Parathyroid adenoma (tissue), 2 donors: ENCODE measurements around the gene RMND5A.
"Not testable (repeated sequence)": the region's sequence is repeated elsewhere in the genome, so short reads cannot be mapped to it uniquely, and the experiment has no call there.

Experiments used
- H2AFZ ChIP-seq: fragments of 300-600 bp; sonication (generic); one replicate; pipeline ENCODE4 v1.7.0; 2017; ENCODE audit warnings: antibody characterized with exemption, mild to moderate bottlenecking
- H3K27ac ChIP-seq: fragments of 300-600 bp; sonication (generic); one replicate; pipeline ENCODE4 v1.7.0; 2017
- H3K27me3 ChIP-seq: fragments of 300-600 bp; sonication (generic); one replicate; pipeline ENCODE4 v1.7.0; 2017; ENCODE audit warnings: low read length; ENCODE audit not compliant: control insufficient read depth, insufficient read depth
- H3K36me3 ChIP-seq: fragments of 300-600 bp; sonication (generic); one replicate; pipeline ENCODE4 v1.7.0; 2017; ENCODE audit warnings: low read length; ENCODE audit not compliant: control insufficient read depth, insufficient read depth
- H3K4me1 ChIP-seq: fragments of 300-600 bp; sonication (generic); one replicate; pipeline ENCODE4 v1.7.0; 2017; ENCODE audit warnings: control low read depth
- H3K4me2 ChIP-seq: fragments of 300-600 bp; sonication (generic); one replicate; pipeline ENCODE4 v1.7.0; 2017; ENCODE audit warnings: low read length
- H3K4me3 ChIP-seq: fragments of 300-600 bp; sonication (generic); one replicate; pipeline ENCODE4 v1.7.0; 2017; ENCODE audit warnings: low read depth, low read length
- H3K79me2 ChIP-seq: fragments of 300-600 bp; sonication (generic); one replicate; pipeline ENCODE4 v1.7.0; 2017; ENCODE audit warnings: control low read depth
- H3K9ac ChIP-seq: fragments of 300-600 bp; sonication (generic); one replicate; pipeline ENCODE4 v1.7.0; 2017; ENCODE audit warnings: mild to moderate bottlenecking
- H3K9me3 ChIP-seq: fragments of 300-600 bp; sonication (generic); one replicate; pipeline ENCODE4 v1.7.0; 2017; ENCODE audit warnings: low read length; ENCODE audit not compliant: control insufficient read depth
- CTCF ChIP-seq: fragments of 300-600 bp; sonication (generic); IDR thresholded peaks from one replicate; pipeline ENCODE4 v1.7.0; 2017; ENCODE audit warnings: antibody characterized with exemption, mild to moderate bottlenecking
- donor health status: primary hyperparathyroidism.

The RMND5A gene

DNA sequence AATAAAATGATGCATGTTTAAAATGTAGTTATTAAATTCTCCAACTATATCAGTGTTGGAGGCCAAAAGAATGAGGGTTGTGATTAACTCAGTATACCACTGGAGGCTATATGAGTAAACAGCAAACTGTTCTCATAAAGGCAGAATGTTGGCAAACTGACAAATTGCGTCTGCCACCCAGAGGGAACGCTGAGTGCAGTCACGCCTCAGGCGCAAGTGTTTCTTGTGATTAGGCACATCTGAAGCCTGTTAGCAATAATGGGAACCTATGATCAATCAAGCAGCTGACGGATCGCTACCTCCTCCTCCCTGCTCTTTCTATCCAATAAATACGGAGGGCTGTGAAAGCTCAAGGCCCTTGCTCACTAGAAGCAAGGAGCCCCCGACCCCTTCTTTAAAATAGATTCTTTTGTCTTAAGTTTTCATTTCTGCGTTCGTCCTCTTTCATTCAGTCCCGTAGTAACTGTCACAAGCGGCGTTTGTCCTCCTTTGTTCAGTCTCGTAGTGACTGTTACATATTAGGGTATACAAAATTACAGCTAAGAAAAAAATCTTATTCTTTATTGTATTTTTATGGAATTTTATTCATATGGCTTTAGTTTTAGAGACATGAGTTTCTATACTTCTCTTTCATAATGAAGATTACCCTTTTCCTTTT is 16.3 kb upstream of the RMND5A start:
- Histone ChIP-seq H3K27me3 (no peaks in the 10 kb centered on the region), H3K4me1 (no peaks in the 10 kb centered on the region), H2AFZ (no peak overlapping the region), H3K9me3 (no peaks in the 10 kb centered on the region), H3K79me2 (no peaks in the 10 kb centered on the region), H3K27ac (no peak overlapping the region), H3K4me2 (no peak overlapping the region), H3K4me3 (no peak overlapping the region), H3K36me3 (no peaks in the 10 kb centered on the region), H3K9ac (no peak overlapping the region)
- no peak for TF ChIP-seq CTCF

DNA sequence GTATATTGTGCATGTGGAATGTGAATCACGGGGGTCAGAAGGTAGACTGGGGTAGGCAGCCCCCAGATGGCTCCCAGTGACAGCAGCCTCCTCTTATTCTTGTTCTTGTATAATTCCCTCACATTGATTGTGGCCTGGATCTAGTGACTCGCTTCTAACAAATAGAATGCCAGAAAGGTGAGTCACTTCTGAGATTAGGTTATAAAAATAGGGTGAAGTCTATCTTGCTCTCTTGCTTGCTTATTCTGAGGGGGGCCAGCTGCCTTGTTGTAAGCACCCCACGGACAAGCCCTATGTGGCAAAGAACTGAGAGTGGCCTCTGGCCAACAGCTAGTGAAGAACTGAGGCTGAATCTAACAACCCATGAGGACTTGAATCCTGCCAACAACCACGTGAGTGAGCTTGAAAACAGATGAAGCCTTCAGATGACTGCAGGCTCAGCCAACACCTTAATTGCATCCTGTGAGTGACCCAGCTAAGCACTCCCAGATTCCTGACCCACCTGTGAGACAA is 15.6 kb upstream of the RMND5A start:
- Histone ChIP-seq H3K9ac (no peak overlapping the region), H3K4me1 (no peaks in the 10 kb centered on the region), H3K27ac (no peak overlapping the region), H3K9me3 (no peaks in the 10 kb centered on the region), H3K79me2 (no peaks in the 10 kb centered on the region), H3K27me3 (no peaks in the 10 kb centered on the region), H3K4me2 (no peak overlapping the region), H3K4me3 (no peak overlapping the region), H3K36me3 (no peaks in the 10 kb centered on the region), H2AFZ (no peak overlapping the region)
- TF ChIP-seq CTCF: no peak

DNA sequence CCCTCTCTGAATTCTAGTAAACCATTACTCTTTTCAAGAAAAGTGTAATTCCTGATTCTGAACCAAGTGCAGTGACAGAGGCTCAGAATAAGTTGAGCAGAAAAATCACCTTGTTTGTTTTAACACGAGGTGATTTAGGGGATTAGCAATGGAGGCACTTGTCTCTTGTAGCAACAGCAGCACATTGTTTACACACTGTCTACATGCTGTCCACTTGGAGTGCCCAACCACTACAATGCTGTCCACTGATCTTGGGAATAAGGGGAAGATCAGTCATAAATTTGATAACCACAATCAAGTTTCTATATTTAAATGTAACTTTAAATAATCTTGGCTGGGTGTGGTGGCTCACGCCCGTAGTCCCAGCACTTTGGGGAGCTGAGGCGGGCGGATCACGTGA is 13.9 kb upstream of the RMND5A start:
- no peak for TF ChIP-seq CTCF
- no peak overlapping the region for H3K9ac ChIP-seq
- no peaks in the 10 kb centered on the region for H3K27me3 ChIP-seq
- no peak overlapping the region for H2AFZ ChIP-seq
- no peaks in the 10 kb centered on the region for H3K79me2 ChIP-seq
- H3K4me1 ChIP-seq: no peaks in the 10 kb centered on the region
- H3K4me2 ChIP-seq: no peak overlapping the region
- H3K9me3 ChIP-seq: no peaks in the 10 kb centered on the region
- H3K27ac ChIP-seq: no peak overlapping the region
- H3K36me3 ChIP-seq: no peaks in the 10 kb centered on the region
- no peak overlapping the region for H3K4me3 ChIP-seq

DNA sequence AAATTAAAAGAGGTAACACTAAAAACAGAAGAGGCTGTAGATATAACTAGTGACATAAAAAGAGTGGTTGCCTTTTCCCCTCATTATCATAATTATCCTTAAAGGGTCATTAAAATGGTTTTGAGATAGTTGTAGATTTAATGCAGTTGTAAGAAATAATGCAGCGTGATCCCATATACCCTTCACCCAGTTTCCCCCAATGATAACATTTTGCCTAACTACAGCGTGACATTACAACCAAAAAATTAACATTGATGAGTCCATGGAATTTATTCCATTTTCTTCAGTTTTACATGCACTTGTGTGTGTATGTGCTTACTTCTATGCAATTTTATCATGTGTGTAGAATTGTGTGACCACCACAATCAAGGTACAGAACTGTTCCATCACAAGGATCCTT is 13.2 kb upstream of the RMND5A start:
- Histone ChIP-seq H3K9me3 (no peaks in the 10 kb centered on the region), H3K27me3 (no peaks in the 10 kb centered on the region), H3K4me1 (no peaks in the 10 kb centered on the region), H3K27ac (no peak overlapping the region), H3K4me2 (no peak overlapping the region), H3K79me2 (no peaks in the 10 kb centered on the region), H2AFZ (no peak overlapping the region), H3K36me3 (no peaks in the 10 kb centered on the region), H3K9ac (no peak overlapping the region), H3K4me3 (no peak overlapping the region)
- no peak for TF ChIP-seq CTCF

DNA sequence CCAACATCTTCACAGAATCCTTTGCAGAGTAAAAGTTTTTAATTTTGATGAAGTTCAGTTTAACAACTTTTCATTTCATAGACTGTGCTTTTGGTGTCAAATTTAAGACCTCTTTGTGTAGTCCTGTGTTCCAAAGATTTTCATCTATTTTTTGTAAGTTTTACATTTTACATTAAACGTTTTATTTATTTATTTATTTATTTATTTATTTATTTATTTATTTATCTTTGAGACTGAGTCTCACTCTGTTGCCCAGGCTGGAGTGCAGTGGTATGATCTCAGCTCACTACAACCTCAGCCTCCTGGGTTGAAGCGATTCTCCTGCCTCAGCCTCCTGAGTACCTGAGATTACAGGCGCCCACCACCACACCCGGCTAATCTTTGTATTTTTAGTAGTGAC is 12.0 kb upstream of the RMND5A start:
- not testable (repeated sequence) for H3K79me2 ChIP-seq, H3K27ac ChIP-seq, H3K4me3 ChIP-seq, H2AFZ ChIP-seq, H3K9me3 ChIP-seq, H3K27me3 ChIP-seq, H3K36me3 ChIP-seq, H3K4me1 ChIP-seq, H3K9ac ChIP-seq, H3K4me2 ChIP-seq

DNA sequence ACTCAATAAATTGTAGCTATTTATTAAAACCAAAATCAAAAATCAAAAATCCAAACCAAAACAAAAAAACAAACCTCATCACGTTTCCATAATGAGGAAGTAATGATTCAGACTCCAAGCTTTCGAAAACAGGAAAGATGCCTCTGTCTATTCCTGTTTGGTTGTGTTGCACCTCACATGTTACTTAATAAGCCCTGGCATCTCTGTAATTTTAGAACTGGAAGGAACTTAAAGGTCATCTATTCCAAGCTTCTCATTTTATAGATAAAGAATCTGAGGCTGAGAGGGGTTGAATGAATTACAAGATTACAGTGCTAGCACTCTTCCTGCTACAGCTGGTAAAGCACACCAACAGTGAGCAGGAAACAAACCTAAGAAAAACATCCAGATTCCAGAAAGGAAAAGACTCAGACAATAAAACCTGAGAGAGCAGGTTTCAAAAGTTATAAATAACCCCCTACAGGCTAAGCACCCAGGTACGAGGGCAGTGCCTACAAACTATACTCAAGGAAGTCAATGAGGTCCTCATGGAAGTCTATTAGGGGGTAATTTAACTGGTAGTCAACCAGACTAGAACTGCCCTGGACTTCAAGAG is 5.4 kb upstream of the RMND5A start:
- not testable (repeated sequence) for H3K4me2 ChIP-seq, H3K79me2 ChIP-seq, H3K27ac ChIP-seq

DNA sequence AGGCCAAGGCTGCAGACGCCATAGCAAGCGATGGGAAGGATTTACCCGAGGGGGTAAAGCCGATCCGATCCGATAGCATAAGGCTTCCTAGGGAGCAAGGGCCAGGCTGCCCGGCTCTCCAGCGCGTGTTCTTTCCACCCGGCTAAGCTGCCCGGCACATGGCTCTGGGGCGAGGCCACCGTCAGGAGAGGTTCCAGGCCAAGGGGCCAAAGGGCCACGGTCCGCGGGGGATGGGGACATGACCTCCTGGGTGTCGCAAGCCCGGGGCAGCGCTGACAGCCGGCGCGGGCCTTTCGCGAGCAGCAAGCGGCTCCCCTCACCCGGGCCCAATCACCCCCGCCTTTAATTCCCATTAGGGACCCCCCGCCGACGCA is 841 bp upstream of the RMND5A start:
- H3K4me2 ChIP-seq, H3K36me3 ChIP-seq, H3K27me3 ChIP-seq, H3K4me1 ChIP-seq, H3K9me3 ChIP-seq, H3K9ac ChIP-seq, H3K79me2 ChIP-seq: not testable (repeated sequence)
- Histone ChIP-seq H3K4me3 (peak overlapping the region; percentile 52), H3K27ac (peak overlapping the region; percentile 92), H2AFZ (peak overlapping the region; percentile 73)

More for the DNA sequence above, 5.4 kb upstream of the RMND5A start:
- H2AFZ ChIP-seq: peak overlapping the region; percentile 34
- not testable (repeated sequence) for H3K36me3 ChIP-seq, H3K27me3 ChIP-seq, H3K4me3 ChIP-seq, H3K4me1 ChIP-seq, H3K9me3 ChIP-seq, H3K9ac ChIP-seq
